Erythroblast (primary cell): ENCODE data around the gene C5orf58.

Experiments
- GATA1 ChIP-seq: IDR thresholded peaks from 2 replicates; pipeline ENCODE4 v1.6.1; 2011; ENCODE audit warnings: low read depth, mild to moderate bottlenecking, control low read depth, low read length, moderate library complexity
- POLR2A ChIP-seq: IDR thresholded peaks from 2 replicates; pipeline ENCODE4 v1.6.1; 2011; ENCODE audit warnings: mild to moderate bottlenecking, low read length

GRCh38 chr5:170288551-170288950 is 55.8 kb downstream of the C5orf58 start:
- TF ChIP-seq POLR2A (no peak), GATA1 (no peak)
